Epithelial cell of esophagus (primary cell): ENCODE results near the gene TEX14.

ENCODE experiments used
- DNase-seq: peaks from one replicate; pipeline ENCODE4 v3.0.0; 2010; ENCODE audit warnings: low read depth
- H3K4me3 ChIP-seq: 2 replicates; pipeline ENCODE4 v1.5.1; 2011; ENCODE audit warnings: mild to moderate bottlenecking, low read length, control low read depth
- TF ChIP-seq, protein P1 (sequence below): IDR thresholded peaks from 2 replicates; pipeline ENCODE4 v1.5.1; 2011; ENCODE audit warnings: low read depth, mild to moderate bottlenecking, low read length, control low read depth, inconsistent platforms; ENCODE audit not compliant: insufficient read depth; ENCODE audit errors: missing control alignments

Gene TEX14, protein sequence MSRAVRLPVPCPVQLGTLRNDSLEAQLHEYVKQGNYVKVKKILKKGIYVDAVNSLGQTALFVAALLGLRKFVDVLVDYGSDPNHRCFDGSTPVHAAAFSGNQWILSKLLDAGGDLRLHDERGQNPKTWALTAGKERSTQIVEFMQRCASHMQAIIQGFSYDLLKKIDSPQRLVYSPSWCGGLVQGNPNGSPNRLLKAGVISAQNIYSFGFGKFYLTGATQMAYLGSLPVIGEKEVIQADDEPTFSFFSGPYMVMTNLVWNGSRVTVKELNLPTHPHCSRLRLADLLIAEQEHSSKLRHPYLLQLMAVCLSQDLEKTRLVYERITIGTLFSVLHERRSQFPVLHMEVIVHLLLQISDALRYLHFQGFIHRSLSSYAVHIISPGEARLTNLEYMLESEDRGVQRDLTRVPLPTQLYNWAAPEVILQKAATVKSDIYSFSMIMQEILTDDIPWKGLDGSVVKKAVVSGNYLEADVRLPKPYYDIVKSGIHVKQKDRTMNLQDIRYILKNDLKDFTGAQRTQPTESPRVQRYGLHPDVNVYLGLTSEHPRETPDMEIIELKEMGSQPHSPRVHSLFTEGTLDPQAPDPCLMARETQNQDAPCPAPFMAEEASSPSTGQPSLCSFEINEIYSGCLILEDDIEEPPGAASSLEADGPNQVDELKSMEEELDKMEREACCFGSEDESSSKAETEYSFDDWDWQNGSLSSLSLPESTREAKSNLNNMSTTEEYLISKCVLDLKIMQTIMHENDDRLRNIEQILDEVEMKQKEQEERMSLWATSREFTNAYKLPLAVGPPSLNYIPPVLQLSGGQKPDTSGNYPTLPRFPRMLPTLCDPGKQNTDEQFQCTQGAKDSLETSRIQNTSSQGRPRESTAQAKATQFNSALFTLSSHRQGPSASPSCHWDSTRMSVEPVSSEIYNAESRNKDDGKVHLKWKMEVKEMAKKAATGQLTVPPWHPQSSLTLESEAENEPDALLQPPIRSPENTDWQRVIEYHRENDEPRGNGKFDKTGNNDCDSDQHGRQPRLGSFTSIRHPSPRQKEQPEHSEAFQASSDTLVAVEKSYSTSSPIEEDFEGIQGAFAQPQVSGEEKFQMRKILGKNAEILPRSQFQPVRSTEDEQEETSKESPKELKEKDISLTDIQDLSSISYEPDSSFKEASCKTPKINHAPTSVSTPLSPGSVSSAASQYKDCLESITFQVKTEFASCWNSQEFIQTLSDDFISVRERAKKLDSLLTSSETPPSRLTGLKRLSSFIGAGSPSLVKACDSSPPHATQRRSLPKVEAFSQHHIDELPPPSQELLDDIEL (N-terminal part only)

DNA sequence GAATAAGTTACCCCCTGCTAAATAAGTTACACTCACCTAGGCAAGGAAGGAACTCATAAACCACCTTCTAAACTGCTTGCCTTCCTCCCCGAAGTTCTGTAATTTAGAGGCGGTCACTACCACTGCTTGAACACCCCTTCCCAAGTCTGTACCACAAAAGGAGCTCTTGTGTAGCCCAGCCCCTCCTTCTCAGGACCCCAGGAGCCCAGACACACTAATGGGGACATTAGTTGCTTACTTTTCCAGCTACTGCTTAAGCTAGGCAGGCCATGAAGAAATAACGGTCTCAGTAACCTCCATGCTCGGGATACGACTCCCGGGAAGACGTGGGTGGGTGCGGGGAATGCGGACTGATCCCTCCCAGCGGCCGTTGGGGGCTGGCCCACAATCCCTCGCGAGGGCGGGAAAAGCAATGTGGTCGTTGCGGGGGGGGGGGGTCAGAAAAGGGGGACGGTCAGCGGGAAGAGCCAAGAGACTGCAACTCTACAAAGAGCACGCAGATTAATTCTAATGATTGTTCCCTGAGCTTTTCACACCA, at the start of gene TEX14:
Gene TEX14 (minus strand): TSS at position 345 of the 538 bp plus-strand sequence. CDS start 40,044 bp downstream, outside the sequence.
- TF ChIP-seq, protein P1, sequence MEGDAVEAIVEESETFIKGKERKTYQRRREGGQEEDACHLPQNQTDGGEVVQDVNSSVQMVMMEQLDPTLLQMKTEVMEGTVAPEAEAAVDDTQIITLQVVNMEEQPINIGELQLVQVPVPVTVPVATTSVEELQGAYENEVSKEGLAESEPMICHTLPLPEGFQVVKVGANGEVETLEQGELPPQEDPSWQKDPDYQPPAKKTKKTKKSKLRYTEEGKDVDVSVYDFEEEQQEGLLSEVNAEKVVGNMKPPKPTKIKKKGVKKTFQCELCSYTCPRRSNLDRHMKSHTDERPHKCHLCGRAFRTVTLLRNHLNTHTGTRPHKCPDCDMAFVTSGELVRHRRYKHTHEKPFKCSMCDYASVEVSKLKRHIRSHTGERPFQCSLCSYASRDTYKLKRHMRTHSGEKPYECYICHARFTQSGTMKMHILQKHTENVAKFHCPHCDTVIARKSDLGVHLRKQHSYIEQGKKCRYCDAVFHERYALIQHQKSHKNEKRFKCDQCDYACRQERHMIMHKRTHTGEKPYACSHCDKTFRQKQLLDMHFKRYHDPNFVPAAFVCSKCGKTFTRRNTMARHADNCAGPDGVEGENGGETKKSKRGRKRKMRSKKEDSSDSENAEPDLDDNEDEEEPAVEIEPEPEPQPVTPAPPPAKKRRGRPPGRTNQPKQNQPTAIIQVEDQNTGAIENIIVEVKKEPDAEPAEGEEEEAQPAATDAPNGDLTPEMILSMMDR: no peak
- peak within 1 kb of the TSS; percentile 68 for H3K4me3 ChIP-seq
- DNase-seq: no peak

DNA sequence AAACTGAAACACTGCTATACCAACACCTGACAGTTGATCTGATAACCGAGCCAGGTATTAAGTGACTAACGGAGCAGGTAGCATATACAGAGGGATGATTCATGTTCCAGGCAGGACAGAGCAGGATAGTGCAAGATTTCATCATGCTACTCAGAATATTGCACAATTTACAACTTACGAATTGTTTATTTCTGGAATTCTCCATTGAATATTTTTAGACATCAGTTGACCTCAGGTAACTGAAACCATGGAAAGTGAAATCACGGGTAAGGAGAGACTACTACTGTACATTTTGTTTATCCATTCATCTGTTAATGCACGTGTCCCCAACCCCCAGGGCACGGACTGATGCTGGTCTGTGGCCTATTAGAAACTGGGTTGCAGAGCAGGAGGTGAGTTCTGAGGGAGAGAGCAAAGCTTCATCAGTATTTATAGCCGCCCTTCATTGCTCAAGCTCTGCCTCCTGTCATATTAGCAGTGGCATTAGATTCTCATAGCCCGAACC, 49.3 kb upstream of the TEX14 start:
- TF ChIP-seq, protein P1: no peak
- peak; percentile 96 for DNase-seq
- no peak overlapping the region for H3K4me3 ChIP-seq

DNA sequence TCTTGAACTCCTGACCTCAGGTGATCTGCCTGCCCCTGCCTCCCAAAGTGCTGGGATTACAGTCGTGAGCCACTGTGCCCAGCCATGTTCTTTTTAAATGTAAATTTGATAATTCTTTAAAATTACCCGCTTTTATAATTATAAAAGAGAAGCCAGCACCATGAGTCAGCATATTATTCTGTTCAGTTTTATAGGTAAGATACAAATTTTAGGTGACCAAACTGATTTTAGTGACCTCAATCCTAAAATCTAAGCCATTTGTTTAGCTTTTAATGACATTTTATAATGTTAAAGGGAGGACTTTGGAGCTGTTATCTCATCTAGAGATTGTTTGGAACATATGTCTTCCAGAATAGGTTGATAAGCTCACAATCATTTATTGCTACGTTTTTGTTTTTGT, 43.0 kb upstream of the TEX14 start:
- TF ChIP-seq, protein P1: no peak
- no peak for DNase-seq
- H3K4me3 ChIP-seq: no peak overlapping the region

DNA sequence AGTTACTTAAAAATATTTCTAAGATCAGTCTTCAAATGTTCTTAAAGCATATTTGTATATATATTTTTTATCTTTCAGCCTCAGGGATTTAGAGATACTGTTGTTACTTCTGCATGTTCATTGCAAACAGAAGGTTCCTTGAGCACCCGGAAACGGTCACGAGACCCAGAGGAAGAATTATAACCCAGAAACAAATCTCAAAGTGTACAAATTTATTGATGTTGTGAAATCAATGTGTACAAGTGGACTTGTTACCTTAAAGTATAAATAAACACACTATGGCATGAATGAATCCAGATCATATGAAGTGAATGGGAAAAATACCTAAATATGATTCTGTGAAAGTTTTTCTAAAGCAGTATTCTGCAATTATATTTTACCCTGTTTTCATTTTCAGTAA, 42.2 kb upstream of the TEX14 start:
- TF ChIP-seq, protein P1: no peak
- H3K4me3 ChIP-seq: no peak overlapping the region
- DNase-seq: no peak

DNA sequence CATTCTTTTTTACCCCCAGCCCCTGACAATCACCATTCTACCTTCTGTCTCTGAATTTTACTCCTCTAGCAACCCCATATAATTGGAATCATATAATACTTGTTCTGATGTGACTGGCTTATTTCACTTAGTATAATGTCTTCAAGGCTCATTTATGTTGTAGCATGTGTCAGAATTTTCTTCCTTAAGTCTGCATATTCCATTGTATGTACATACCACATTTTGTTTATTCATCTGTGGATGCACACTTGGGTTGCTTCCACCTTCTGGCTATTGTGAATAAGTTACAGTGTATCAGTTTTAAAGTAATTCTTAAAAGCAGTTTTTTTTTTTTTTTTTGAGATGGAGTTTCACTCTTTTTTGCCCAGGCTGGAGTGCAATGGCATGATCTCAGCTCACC, 39.1 kb upstream of the TEX14 start:
- H3K4me3 ChIP-seq: no peak overlapping the region
- TF ChIP-seq, protein P1: no peak

DNA sequence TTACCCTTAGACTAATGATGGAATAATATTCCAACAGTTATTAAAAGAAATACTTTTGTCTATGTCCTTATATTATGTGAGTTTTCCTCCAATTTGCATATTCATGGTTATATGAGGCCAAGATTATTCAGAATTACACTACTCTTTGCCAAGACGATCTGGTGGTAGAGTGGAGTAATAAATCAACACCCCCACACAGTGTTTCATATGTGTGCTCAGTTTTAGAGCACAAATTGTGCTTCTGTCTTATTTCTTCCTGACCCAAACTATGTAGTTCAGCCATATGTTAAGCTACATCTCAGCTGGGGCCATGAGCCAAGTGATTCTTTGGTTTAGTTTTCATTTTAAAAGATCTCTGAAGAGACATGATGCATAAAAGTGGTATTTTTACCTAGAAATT, 37.0 kb upstream of the TEX14 start:
- DNase-seq: no peak
- H3K4me3 ChIP-seq: no peak overlapping the region
- TF ChIP-seq, protein P1: no peak

More for the DNA sequence above, 39.1 kb upstream of the TEX14 start:
- DNase-seq: no peak
